ENCODE measurements around the gene FAAH. TPM values are rescaled to one million over a fixed set of nuclear protein-coding genes. Genes with fewer than 3 reads are reported as not detected.

FAAH gene
- total and polyA plus RNA-seq, 4 donors, result 13.9 to 34.8 (median 27.8) TPM

- Histone ChIP-seq H3K27me3 (ENCODE audit: control insufficient read depth in 3 of 3, insufficient read depth in 3 of 3, low read length in 2 of 3) (peaks cover 0 to 5% (median 3%) of the 10 kb centered on the region in 3 donors), H3K4me3 (no peak overlapping the region), H3K27ac (ENCODE audit: low read depth in 1 of 2, low read length in 1 of 2) (no peak overlapping the region), H3K9me3 (ENCODE audit: control insufficient read depth in 4 of 4, insufficient read depth in 3 of 4, low read length in 3 of 4) (no peaks in the 10 kb centered on the region), H3K4me1 (ENCODE audit: control insufficient read depth in 5 of 5, insufficient read depth in 5 of 5, low read length in 5 of 5) (no peaks in the 10 kb centered on the region), H3K9ac (ENCODE audit: insufficient read depth in 1 of 2, low read length in 2 of 2) (no peak overlapping the region), H3K36me3 (ENCODE audit: control insufficient read depth in 4 of 4, insufficient read depth in 4 of 4, low read length in 4 of 4) (no peaks in the 10 kb centered on the region)
- DNase-seq, result no peak
- 82 to 88% methylated on average over 9 of the region's 9 CpGs for WGBS, 2 donors
- no peak for TF ChIP-seq CTCF (IDR thresholded peaks at IDR 0.05; ENCODE audit: control extremely low read depth, extremely low read depth)
- ATAC-seq (ENCODE audit: insufficient read depth, low FRiP score), result no peak
These were observed 28.2 kb downstream of the FAAH start for GRCh38 chr1:46422261-46422871.

GRCh38 chr1:46423574-46424240 is 29.6 kb downstream of the FAAH start:
- Histone ChIP-seq H3K4me1 (ENCODE audit: control insufficient read depth in 5 of 5, insufficient read depth in 5 of 5, low read length in 5 of 5) (no peaks in the 10 kb centered on the region), H3K27me3 (ENCODE audit: control insufficient read depth in 3 of 3, insufficient read depth in 3 of 3, low read length in 2 of 3) (peaks cover 0 to 8% (median 3%) of the 10 kb centered on the region in 3 donors), H3K36me3 (ENCODE audit: control insufficient read depth in 4 of 4, insufficient read depth in 4 of 4, low read length in 4 of 4) (no peaks in the 10 kb centered on the region), H3K27ac (ENCODE audit: low read depth in 1 of 2, low read length in 1 of 2) (no peak overlapping the region), H3K9me3 (ENCODE audit: control insufficient read depth in 4 of 4, insufficient read depth in 3 of 4, low read length in 3 of 4) (no peaks in the 10 kb centered on the region), H3K9ac (ENCODE audit: insufficient read depth in 1 of 2, low read length in 2 of 2) (no peak overlapping the region), H3K4me3 (no peak overlapping the region)
- TF ChIP-seq CTCF (IDR thresholded peaks at IDR 0.05; ENCODE audit: control extremely low read depth, extremely low read depth), result no peak
- 71 to 76% methylated on average over 16 of the region's 16 CpGs for WGBS, 2 donors
- DNase-seq (no peak), ATAC-seq (ENCODE audit: insufficient read depth, low FRiP score) (no peak)

- Histone ChIP-seq H3K9ac (ENCODE audit: insufficient read depth in 1 of 2, low read length in 2 of 2) (no peak overlapping the region), H3K27me3 (ENCODE audit: control insufficient read depth in 3 of 3, insufficient read depth in 3 of 3, low read length in 2 of 3) (peaks cover 0 to 8% (median 3%) of the 10 kb centered on the region in 3 donors), H3K36me3 (ENCODE audit: control insufficient read depth in 4 of 4, insufficient read depth in 4 of 4, low read length in 4 of 4) (no peaks in the 10 kb centered on the region), H3K4me1 (ENCODE audit: control insufficient read depth in 5 of 5, insufficient read depth in 5 of 5, low read length in 5 of 5) (no peaks in the 10 kb centered on the region), H3K9me3 (ENCODE audit: control insufficient read depth in 4 of 4, insufficient read depth in 3 of 4, low read length in 3 of 4) (no peaks in the 10 kb centered on the region), H3K27ac (ENCODE audit: low read depth in 1 of 2, low read length in 1 of 2) (no peak overlapping the region), H3K4me3 (no peak overlapping the region)
- WGBS, 2 donors, result 83 to 85% methylated on average over 4 of the region's 4 CpGs
- ATAC-seq (ENCODE audit: insufficient read depth, low FRiP score) (no peak), DNase-seq (no peak)
- no peak for TF ChIP-seq CTCF (IDR thresholded peaks at IDR 0.05; ENCODE audit: control extremely low read depth, extremely low read depth)
These were observed 30.6 kb downstream of the FAAH start for GRCh38 chr1:46424730-46425129.

Data from lung (tissue), 12 donors.